Measurements from ENCODE around the gene PSMD13.

The PSMD13 gene

DNA sequence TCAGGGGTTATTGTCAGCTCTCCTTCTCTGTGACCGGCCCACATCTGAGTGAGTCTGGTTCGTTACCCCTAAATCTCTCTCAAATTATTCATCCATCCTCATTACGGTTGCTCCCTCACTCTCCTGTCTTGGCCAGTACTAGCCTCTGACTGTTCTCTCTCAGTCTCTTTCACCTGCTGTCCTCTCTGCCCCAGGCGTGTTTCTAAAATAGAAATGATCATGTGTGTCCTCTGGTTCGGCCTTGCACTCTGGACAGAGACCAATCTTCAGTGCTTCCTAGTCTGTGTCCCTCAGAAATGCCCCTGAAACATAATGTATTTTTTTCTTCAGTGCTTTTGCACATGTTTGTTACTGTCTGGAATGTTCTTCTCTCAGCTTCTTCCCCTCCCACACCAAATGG, 4.9 kb downstream of the PSMD13 start:
- TF ChIP-seq, protein P1, sequence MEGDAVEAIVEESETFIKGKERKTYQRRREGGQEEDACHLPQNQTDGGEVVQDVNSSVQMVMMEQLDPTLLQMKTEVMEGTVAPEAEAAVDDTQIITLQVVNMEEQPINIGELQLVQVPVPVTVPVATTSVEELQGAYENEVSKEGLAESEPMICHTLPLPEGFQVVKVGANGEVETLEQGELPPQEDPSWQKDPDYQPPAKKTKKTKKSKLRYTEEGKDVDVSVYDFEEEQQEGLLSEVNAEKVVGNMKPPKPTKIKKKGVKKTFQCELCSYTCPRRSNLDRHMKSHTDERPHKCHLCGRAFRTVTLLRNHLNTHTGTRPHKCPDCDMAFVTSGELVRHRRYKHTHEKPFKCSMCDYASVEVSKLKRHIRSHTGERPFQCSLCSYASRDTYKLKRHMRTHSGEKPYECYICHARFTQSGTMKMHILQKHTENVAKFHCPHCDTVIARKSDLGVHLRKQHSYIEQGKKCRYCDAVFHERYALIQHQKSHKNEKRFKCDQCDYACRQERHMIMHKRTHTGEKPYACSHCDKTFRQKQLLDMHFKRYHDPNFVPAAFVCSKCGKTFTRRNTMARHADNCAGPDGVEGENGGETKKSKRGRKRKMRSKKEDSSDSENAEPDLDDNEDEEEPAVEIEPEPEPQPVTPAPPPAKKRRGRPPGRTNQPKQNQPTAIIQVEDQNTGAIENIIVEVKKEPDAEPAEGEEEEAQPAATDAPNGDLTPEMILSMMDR (conservative IDR thresholded peaks at IDR 0.05; ENCODE audit: low read depth, low read length), result no peak
- no peak overlapping the region for H3K4me3 ChIP-seq (ENCODE audit: low read depth, low read length)
- no peak for DNase-seq (ENCODE audit: low read depth)

DNA sequence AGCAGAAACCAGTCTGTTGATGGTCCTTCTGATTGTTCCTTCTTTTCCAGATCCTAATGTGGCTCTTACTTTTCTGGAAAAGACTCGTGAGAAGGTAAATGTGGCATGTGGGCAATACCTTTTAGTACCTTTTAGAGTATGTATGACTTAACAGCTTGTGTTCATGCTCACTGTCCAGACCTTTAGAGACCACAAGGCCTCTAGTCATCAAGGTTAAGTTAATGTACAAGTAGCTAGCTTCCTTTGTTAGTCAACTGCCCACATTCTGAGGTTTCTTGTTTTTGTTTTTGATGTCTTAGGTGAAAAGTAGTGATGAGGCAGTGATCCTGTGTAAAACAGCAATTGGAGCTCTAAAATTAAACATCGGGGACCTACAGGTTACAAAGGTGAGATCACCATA, 7.6 kb downstream of the PSMD13 start:
- no peak overlapping the region for H3K4me3 ChIP-seq (ENCODE audit: low read depth, low read length)
- TF ChIP-seq, protein P1 (conservative IDR thresholded peaks at IDR 0.05; ENCODE audit: low read depth, low read length), result no peak
- no peak for DNase-seq (ENCODE audit: low read depth)

DNA sequence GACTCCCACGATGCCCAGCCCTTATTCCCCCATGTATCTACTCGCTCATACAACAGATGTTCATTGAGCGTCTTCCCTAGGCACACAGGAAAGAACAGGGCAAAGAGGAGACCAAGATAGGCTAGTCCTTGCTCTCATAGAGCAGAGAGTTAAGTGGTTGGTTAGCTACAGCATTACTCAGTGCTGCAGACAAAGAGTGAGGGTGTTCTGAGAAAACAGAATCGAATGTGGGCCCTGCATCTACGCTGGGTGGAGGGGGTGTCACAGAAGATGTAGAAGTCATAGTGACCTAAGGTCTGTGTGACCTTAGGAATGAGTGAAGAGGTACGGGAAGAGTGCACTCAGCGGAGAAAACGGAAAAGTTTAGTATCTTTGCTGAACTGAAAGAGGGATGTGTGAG, 12.3 kb downstream of the PSMD13 start:
- H3K4me3 ChIP-seq (ENCODE audit: low read depth, low read length), result no peak overlapping the region
- TF ChIP-seq, protein P1 (conservative IDR thresholded peaks at IDR 0.05; ENCODE audit: low read depth, low read length), result no peak
- DNase-seq (ENCODE audit: low read depth), result no peak

DNA sequence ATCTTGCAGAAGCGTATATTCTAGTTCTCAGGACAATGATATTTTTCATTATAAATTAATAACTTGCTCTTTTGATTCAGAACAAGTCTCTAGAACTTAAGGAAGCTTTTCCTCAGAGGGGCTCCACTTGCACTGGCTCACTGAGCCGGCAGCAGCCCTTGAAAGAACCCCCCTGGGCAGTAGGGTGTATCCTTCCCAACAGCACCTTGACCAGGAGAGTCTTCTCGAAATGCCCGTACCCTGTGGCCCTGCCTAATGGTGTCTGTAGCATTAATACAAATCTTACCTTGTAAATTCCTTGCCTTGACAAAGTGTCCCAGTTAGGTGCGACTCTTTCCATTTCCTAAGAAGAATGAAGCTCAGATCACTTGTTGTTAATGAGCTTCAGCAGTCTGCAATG, 13.5 kb downstream of the PSMD13 start:
- DNase-seq (ENCODE audit: low read depth), result no peak
- no peak overlapping the region for H3K4me3 ChIP-seq (ENCODE audit: low read depth, low read length)
- TF ChIP-seq, protein P1 (conservative IDR thresholded peaks at IDR 0.05; ENCODE audit: low read depth, low read length), result no peak

DNA sequence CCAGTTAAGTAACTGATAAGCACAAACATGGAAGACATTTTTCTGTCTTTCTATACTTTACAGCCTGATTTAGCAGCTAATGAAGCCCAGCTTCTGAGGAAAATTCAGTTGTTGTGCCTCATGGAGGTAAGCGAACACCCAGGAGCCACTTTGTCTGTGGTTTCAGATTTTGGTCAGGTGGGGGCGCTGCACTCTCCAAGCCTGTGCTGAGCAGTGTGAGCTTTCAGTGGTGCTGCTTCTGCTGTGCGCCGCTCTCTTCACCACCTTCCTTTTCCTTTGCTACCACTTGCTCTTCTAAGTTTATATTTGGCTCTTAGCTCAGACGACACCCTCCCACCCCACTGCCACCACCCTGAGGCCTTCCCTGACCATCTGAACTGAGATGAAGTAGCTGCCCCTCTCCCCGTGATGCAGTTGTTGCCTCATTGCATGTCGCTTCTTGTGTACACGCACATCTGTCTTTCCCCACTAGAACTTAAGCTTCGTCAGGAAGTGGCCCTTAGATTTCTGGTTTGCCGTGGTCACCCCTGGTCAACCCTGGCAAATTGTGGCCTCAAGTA, 14.0 kb downstream of the PSMD13 start:
- TF ChIP-seq, protein P1 (conservative IDR thresholded peaks at IDR 0.05; ENCODE audit: low read depth, low read length), result peak; percentile 83
- peak; percentile 78 for DNase-seq (ENCODE audit: low read depth)
- H3K4me3 ChIP-seq (ENCODE audit: low read depth, low read length), result no peak overlapping the region

DNA sequence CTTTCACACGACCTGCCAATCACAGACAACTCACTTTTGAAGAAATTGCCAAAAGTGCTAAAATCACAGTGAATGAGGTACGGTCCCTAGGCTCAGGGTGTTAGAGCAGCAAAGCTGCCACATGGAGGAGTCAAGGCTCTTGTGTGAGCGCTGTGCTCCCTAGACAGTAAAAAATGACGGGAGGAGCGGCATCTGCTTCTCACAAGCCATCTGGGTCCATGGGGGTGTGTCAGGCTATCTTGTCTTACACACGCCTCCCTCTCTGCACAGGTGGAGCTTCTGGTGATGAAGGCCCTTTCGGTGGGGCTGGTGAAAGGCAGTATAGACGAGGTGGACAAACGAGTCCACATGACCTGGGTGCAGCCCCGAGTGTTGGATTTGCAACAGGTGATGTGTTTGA, 14.8 kb downstream of the PSMD13 start:
- DNase-seq (ENCODE audit: low read depth), result peak; percentile 12
- TF ChIP-seq, protein P1 (conservative IDR thresholded peaks at IDR 0.05; ENCODE audit: low read depth, low read length), result peak; percentile 23
- no peak overlapping the region for H3K4me3 ChIP-seq (ENCODE audit: low read depth, low read length)

DNA sequence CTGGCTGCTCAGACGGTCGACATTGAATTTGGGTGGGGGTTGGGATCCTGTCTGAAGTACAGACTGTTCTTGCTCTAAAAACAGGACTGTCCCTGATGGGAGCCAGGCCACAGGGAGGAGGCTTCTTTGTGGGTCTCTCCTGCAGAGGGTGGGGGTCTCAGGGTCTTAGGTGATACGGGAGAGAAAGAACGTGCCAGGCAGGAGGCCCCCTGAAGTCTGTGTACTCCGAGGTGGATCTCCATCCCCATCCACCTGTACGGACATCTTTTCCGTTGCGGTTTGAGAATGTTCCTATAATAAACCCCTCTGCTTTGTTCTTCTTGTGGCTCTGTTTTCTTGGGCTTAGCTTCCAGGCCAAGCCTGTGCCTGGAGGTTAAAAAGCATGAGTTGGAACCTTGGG, 15.9 kb downstream of the PSMD13 start:
- TF ChIP-seq, protein P1 (conservative IDR thresholded peaks at IDR 0.05; ENCODE audit: low read depth, low read length), result no peak
- H3K4me3 ChIP-seq (ENCODE audit: low read depth, low read length), result no peak overlapping the region
- DNase-seq (ENCODE audit: low read depth), result no peak
